ENCODE measurements around the gene CELF2. TPM values are rescaled to one million over a fixed set of nuclear protein-coding genes. Genes with fewer than 3 reads are reported as not detected.

The CELF2 gene
- total RNA-seq, 4 donors from 2014 or later = 8.7 to 28.6 (median 22.9) TPM

- TF ChIP-seq POLR2AphosphoS5 (IDR thresholded peaks at IDR 0.05) = no peak
- no peak for TF ChIP-seq POLR2A (IDR thresholded peaks at IDR 0.05)
- no peak for TF ChIP-seq CTCF (IDR thresholded peaks at IDR 0.05)
- no peak for TF ChIP-seq EP300 (IDR thresholded peaks at IDR 0.05)
- no peaks in the 10 kb centered on the region for H3K9me3 ChIP-seq
- 56% methylated on average over 19 of the region's 19 CpGs for WGBS
- peaks cover 3% of the 10 kb centered on the region for H3K4me1 ChIP-seq
- no peaks in the 10 kb centered on the region for H3K27me3 ChIP-seq
- DNase-seq (ENCODE audit: low spot score in 2 of 2) = no peak
- no peak overlapping the region for H3K4me3 ChIP-seq
- no peak overlapping the region for H3K27ac ChIP-seq
- H3K36me3 ChIP-seq = peaks cover 4% of the 10 kb centered on the region
These were observed 186.8 kb downstream of the CELF2 start for GRCh38 chr10:11204351-11204942.

GRCh38 chr10:11205030-11205772, 187.5 kb downstream of the CELF2 start:
- TF ChIP-seq POLR2A (IDR thresholded peaks at IDR 0.05) (no peak), CTCF (IDR thresholded peaks at IDR 0.05) (no peak), EP300 (IDR thresholded peaks at IDR 0.05) (no peak), POLR2AphosphoS5 (IDR thresholded peaks at IDR 0.05) (no peak)
- H3K27ac ChIP-seq = no peak overlapping the region
- H3K27me3 ChIP-seq = no peaks in the 10 kb centered on the region
- no peak overlapping the region for H3K4me3 ChIP-seq
- H3K4me1 ChIP-seq = peaks cover 7% of the 10 kb centered on the region
- no peaks in the 10 kb centered on the region for H3K9me3 ChIP-seq
- 91% methylated on average over 13 of the region's 13 CpGs for WGBS
- no peak for DNase-seq (ENCODE audit: low spot score in 2 of 2)
- peaks cover 4% of the 10 kb centered on the region for H3K36me3 ChIP-seq

GRCh38 chr10:11206676-11207559, 189.2 kb downstream of the CELF2 start:
- Histone ChIP-seq H3K36me3 (peaks cover 4% of the 10 kb centered on the region), H3K9me3 (no peaks in the 10 kb centered on the region), H3K27me3 (no peaks in the 10 kb centered on the region), H3K27ac (no peak overlapping the region), H3K4me1 (peaks cover 15% of the 10 kb centered on the region), H3K4me3 (no peak overlapping the region)
- 76% methylated on average over 14 of the region's 14 CpGs for WGBS
- no peak for DNase-seq (ENCODE audit: low spot score in 2 of 2)
- no peak for TF ChIP-seq POLR2A (IDR thresholded peaks at IDR 0.05)
- no peak for TF ChIP-seq CTCF (IDR thresholded peaks at IDR 0.05)
- no peak for TF ChIP-seq POLR2AphosphoS5 (IDR thresholded peaks at IDR 0.05)
- no peak for TF ChIP-seq EP300 (IDR thresholded peaks at IDR 0.05)

GRCh38 chr10:11207560-11207844, 189.8 kb downstream of the CELF2 start:
- no peak for DNase-seq (ENCODE audit: low spot score in 2 of 2)
- peaks cover 15% of the 10 kb centered on the region for H3K4me1 ChIP-seq
- no peaks in the 10 kb centered on the region for H3K27me3 ChIP-seq
- WGBS = 89% methylated on average over 14 of the region's 15 CpGs
- H3K36me3 ChIP-seq = peaks cover 4% of the 10 kb centered on the region
- H3K9me3 ChIP-seq = no peaks in the 10 kb centered on the region
- H3K27ac ChIP-seq = no peak overlapping the region
- no peak overlapping the region for H3K4me3 ChIP-seq
- TF ChIP-seq CTCF (IDR thresholded peaks at IDR 0.05) = no peak
- no peak for TF ChIP-seq POLR2AphosphoS5 (IDR thresholded peaks at IDR 0.05)
- no peak for TF ChIP-seq POLR2A (IDR thresholded peaks at IDR 0.05)
- no peak for TF ChIP-seq EP300 (IDR thresholded peaks at IDR 0.05)

- Histone ChIP-seq H3K27me3 (no peaks in the 10 kb centered on the region), H3K4me3 (no peak overlapping the region), H3K4me1 (peaks cover 15% of the 10 kb centered on the region), H3K9me3 (no peaks in the 10 kb centered on the region), H3K27ac (no peak overlapping the region), H3K36me3 (peaks cover 4% of the 10 kb centered on the region)
- no peak for DNase-seq (ENCODE audit: low spot score in 2 of 2)
- TF ChIP-seq POLR2AphosphoS5 (IDR thresholded peaks at IDR 0.05) (no peak), EP300 (IDR thresholded peaks at IDR 0.05) (no peak), CTCF (IDR thresholded peaks at IDR 0.05) (no peak), POLR2A (IDR thresholded peaks at IDR 0.05) (no peak)
- 95% methylated on average over 8 of the region's 8 CpGs for WGBS
These were observed 190.6 kb downstream of the CELF2 start for GRCh38 chr10:11208243-11208642.

Data from suprapubic skin (tissue), 4 donors.